Neural progenitor cell (in vitro differentiated cells): ENCODE measurements around the gene SOCS4.

ENCODE experiments used
- EZH2 ChIP-seq: fragments of 200-600 bp; sonication (generic); IDR thresholded peaks from 2 replicates; pipeline ENCODE4 v1.6.1; 2017; ENCODE audit warnings: antibody characterized with exemption, mild to moderate bottlenecking, moderate library complexity
- TF ChIP-seq, protein P1 (sequence below): fragments of 200-600 bp; sonication (generic); IDR thresholded peaks from 2 replicates; pipeline ENCODE4 v1.5.1; 2017; ENCODE audit warnings: antibody characterized with exemption, mild to moderate bottlenecking

DNA sequence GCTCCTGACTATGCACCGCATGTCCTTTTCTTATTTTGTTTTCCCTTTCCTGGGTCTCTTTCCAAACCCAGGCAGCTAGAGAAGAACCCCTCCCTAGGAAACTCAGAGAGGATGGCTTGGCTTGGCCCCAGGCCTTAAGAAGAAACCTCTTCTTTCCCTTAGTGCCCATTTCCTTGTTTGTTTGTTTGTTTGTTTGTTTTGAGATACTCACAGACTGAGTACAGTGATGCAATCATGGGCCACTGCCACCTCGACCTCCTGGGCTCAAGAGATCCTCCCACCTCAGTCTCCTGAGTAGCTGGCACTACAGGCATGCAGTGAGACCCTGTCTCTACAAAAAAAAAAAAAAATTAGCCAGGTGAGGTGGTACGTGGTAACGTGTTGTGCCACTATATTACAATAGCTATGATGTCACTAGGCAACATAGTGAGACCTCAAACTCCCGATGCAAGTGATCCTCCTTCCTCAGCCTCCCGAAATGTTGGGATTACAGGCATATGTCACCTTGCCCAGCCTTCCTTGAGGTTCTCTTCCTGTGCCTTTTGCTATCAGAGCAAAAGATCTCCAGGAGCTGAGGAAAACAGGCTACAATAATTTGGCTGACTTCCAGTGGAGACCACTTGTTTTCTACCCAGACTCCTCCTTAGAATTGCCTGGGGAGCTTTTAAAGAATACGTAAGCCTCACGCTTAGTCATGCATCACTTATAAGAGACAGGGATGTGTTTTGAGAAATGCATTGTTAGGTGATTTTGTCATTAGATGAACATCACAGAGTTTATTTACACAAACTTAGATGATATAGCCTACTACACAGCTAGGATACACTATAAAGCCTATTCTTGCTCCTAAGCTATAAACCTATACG lies 67.5 kb downstream of the SOCS4 start:
- TF ChIP-seq, protein P1, sequence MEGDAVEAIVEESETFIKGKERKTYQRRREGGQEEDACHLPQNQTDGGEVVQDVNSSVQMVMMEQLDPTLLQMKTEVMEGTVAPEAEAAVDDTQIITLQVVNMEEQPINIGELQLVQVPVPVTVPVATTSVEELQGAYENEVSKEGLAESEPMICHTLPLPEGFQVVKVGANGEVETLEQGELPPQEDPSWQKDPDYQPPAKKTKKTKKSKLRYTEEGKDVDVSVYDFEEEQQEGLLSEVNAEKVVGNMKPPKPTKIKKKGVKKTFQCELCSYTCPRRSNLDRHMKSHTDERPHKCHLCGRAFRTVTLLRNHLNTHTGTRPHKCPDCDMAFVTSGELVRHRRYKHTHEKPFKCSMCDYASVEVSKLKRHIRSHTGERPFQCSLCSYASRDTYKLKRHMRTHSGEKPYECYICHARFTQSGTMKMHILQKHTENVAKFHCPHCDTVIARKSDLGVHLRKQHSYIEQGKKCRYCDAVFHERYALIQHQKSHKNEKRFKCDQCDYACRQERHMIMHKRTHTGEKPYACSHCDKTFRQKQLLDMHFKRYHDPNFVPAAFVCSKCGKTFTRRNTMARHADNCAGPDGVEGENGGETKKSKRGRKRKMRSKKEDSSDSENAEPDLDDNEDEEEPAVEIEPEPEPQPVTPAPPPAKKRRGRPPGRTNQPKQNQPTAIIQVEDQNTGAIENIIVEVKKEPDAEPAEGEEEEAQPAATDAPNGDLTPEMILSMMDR, result no peak
- TF ChIP-seq EZH2, result no peak
